GM12864 (cell line): ENCODE data around the gene SRPRA.
A peak's percentile ranks its signal among the peaks of the same experiment; 100 is the strongest.

ENCODE experiments used
- DNase-seq: peaks from one replicate; pipeline ENCODE4 v3.0.0-alpha.2; 2011; ENCODE audit warnings: low read depth
- H3K4me3 ChIP-seq: 2 replicates; pipeline ENCODE4 v1.5.1; 2011; ENCODE audit warnings: mild to moderate bottlenecking, low read depth, low read length, control low read depth
- CTCF ChIP-seq: IDR thresholded peaks from 2 replicates; pipeline ENCODE4 v1.5.1; 2011; ENCODE audit warnings: low read depth, mild to moderate bottlenecking, moderate library complexity, low read length, control low read depth, inconsistent platforms; ENCODE audit errors: missing control alignments

Gene SRPRA

GRCh38 chr11:126282736-126283591 lies 14.3 kb upstream of the SRPRA start, which contains the start of gene TIRAP:
Gene TIRAP (plus strand): TSS chr11:126283093. CDS start chr11:126290895, 7,802 bp downstream.
- no peak for TF ChIP-seq CTCF
- peak within 1 kb of the TSS; percentile 83 for H3K4me3 ChIP-seq
- DNase-seq, result no peak

- no peak for TF ChIP-seq CTCF
- peak overlapping the region; percentile 83 for H3K4me3 ChIP-seq
- no peak for DNase-seq
Observed at GRCh38 chr11:126282361-126282735, 13.7 kb upstream of the SRPRA start.

GRCh38 chr11:126281666-126282175 lies 13.0 kb upstream of the SRPRA start:
- H3K4me3 ChIP-seq, result no peak overlapping the region
- no peak for DNase-seq

GRCh38 chr11:126281245-126281644 lies 12.6 kb upstream of the SRPRA start:
- H3K4me3 ChIP-seq, result no peak overlapping the region
- TF ChIP-seq CTCF, result no peak
- DNase-seq, result no peak

More at GRCh38 chr11:126281666-126282175, 13.0 kb upstream of the SRPRA start:
- TF ChIP-seq CTCF, result no peak

GRCh38 chr11:126280595-126280994 lies 11.9 kb upstream of the SRPRA start:
- DNase-seq, result no peak
- no peak for TF ChIP-seq CTCF
- no peak overlapping the region for H3K4me3 ChIP-seq

GRCh38 chr11:126279191-126279590 lies 10.5 kb upstream of the SRPRA start:
- DNase-seq, result no peak
- no peak overlapping the region for H3K4me3 ChIP-seq
- no peak for TF ChIP-seq CTCF
